ENCODE measurements around the gene TMEM255A.

- no peak for TF ChIP-seq CTCF (conservative IDR thresholded peaks at IDR 0.05; ENCODE audit: low read depth, low read length)
- TF ChIP-seq, protein P1, sequence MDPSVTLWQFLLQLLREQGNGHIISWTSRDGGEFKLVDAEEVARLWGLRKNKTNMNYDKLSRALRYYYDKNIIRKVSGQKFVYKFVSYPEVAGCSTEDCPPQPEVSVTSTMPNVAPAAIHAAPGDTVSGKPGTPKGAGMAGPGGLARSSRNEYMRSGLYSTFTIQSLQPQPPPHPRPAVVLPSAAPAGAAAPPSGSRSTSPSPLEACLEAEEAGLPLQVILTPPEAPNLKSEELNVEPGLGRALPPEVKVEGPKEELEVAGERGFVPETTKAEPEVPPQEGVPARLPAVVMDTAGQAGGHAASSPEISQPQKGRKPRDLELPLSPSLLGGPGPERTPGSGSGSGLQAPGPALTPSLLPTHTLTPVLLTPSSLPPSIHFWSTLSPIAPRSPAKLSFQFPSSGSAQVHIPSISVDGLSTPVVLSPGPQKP (IDR thresholded peaks at IDR 0.05; ENCODE audit: borderline replicate concordance, low read depth, low read length), result no peak
- no peak for TF ChIP-seq POLR2A (IDR thresholded peaks at IDR 0.05; ENCODE audit: low read depth, low read length)
- TF ChIP-seq RCOR1 (IDR thresholded peaks at IDR 0.05; ENCODE audit: insufficient replicate concordance, low read length), result no peak
- TF ChIP-seq BHLHE40 (IDR thresholded peaks at IDR 0.05; ENCODE audit: low read depth, low read length), result no peak
- no peak for TF ChIP-seq SMC3 (IDR thresholded peaks at IDR 0.05; ENCODE audit: low read depth, low read length)
- TF ChIP-seq MAFK (IDR thresholded peaks at IDR 0.05; ENCODE audit: low read depth, low read length), result no peak
- TF ChIP-seq RAD21 (IDR thresholded peaks at IDR 0.05; ENCODE audit: low read length), result no peak
- no peak for TF ChIP-seq CEBPB (IDR thresholded peaks at IDR 0.05; ENCODE audit: low read depth, low read length)
Observed at GRCh38 chrX:120253784-120254183, 57.5 kb downstream of the TMEM255A start.
